A673 (cell line): Measurements from ENCODE around the gene FGL2. TPM values are rescaled to one million over a fixed set of nuclear protein-coding genes. Genes with fewer than 3 reads are reported as not detected.

ENCODE experiments used
- BruUV-seq: library from RNA; stranded (reverse); fragments of 400-500 nt; replicated peaks from 2 replicates; lab custom pipeline; 2021; lab: Mats Ljungman, UMichigan
- CTCF ChIA-PET: fragments of 300-600 bp; sonication (Branson Sonifier 250); formaldehyde crosslinking; loops from one replicate; lab custom pipeline; 2022; ENCODE audit warnings: antibody characterized with exemption; lab: Charles Lee
- POLR2A ChIA-PET: fragments of 300-600 bp; sonication (Branson Sonifier 250); formaldehyde crosslinking; loops from one replicate; lab custom pipeline; 2022; ENCODE audit warnings: antibody characterized with exemption; ENCODE audit not compliant: low non-redundant PET; lab: Charles Lee
- DNase-seq: peaks from one replicate; pipeline ENCODE4 v3.0.0-alpha.2; 2015; ENCODE audit warnings: low spot score
- H3K27ac ChIP-seq: fragments of 200-600 bp; sonication (generic); 2 replicates; pipeline ENCODE4 v1.5.1; 2016; ENCODE audit warnings: mixed run types, low read depth, mild to moderate bottlenecking, mixed read lengths, antibody characterized with exemption, low read length; ENCODE audit not compliant: poor library complexity, severe bottlenecking
- H3K27me3 ChIP-seq: fragments of 200-600 bp; sonication (generic); replicated peaks from 2 replicates; pipeline ENCODE4 v1.6.1; 2017; ENCODE audit warnings: mixed run types, low read depth, mild to moderate bottlenecking, mixed read lengths, antibody characterized with exemption, low read length; ENCODE audit not compliant: insufficient read depth, poor library complexity
- H3K36me3 ChIP-seq: fragments of 200-600 bp; sonication (generic); 2 replicates; pipeline ENCODE4 v1.6.1; 2016; ENCODE audit warnings: mixed run types, mild to moderate bottlenecking, mixed read lengths, antibody characterized with exemption, low read length; ENCODE audit not compliant: insufficient read depth, poor library complexity, severe bottlenecking
- H3K4me1 ChIP-seq: fragments of 200-600 bp; sonication (generic); 2 replicates; pipeline ENCODE4 v1.6.1; 2017; ENCODE audit warnings: mixed run types, mild to moderate bottlenecking, mixed read lengths, antibody characterized with exemption, low read length; ENCODE audit not compliant: insufficient read depth, poor library complexity, severe bottlenecking
- H3K4me3 ChIP-seq: fragments of 200-600 bp; sonication (generic); 2 replicates; pipeline ENCODE4 v1.5.1; 2016; ENCODE audit warnings: low read depth, mixed run types, mild to moderate bottlenecking, mixed read lengths, low read length; ENCODE audit not compliant: poor library complexity, severe bottlenecking
- H3K9me3 ChIP-seq: fragments of 200-600 bp; sonication (generic); 2 replicates; pipeline ENCODE4 v1.6.1; 2016; ENCODE audit warnings: mixed run types, low read depth, mild to moderate bottlenecking, mixed read lengths, antibody characterized with exemption, low read length; ENCODE audit not compliant: poor library complexity, severe bottlenecking
- EZH2 ChIP-seq: fragments of 200-600 bp; sonication (generic); IDR thresholded peaks from 2 replicates; pipeline ENCODE4 v1.6.1; 2017; ENCODE audit warnings: borderline replicate concordance, low read depth, mild to moderate bottlenecking, mixed read lengths, antibody characterized with exemption, low read length; ENCODE audit not compliant: poor library complexity, severe bottlenecking
- intact Hi-C: fragments of 100-400 bp; cut with micrococcal nuclease; formaldehyde crosslinking; loops from one replicate; pipeline ENCODE4 v1.10.0; 2022; ENCODE audit not compliant: unreplicated experiment
- total RNA-seq: library from RNA; stranded (reverse); gene quantifications from 2 replicates; pipeline ENCODE4 v1.2.3, GENCODE V29; 2021
- TF ChIP-seq, protein P1 (sequence below): fragments of 300-800, 200-600 bp; sonication (generic); conservative IDR thresholded peaks from 2 replicates; pipeline ENCODE4 v1.5.1; 2017; ENCODE audit warnings: low read depth, mild to moderate bottlenecking, antibody characterized with exemption, low read length, moderate library complexity, mixed read lengths

FGL2 gene
- total RNA-seq, 1 experiment from 2014 or later, result not detected

DNA sequence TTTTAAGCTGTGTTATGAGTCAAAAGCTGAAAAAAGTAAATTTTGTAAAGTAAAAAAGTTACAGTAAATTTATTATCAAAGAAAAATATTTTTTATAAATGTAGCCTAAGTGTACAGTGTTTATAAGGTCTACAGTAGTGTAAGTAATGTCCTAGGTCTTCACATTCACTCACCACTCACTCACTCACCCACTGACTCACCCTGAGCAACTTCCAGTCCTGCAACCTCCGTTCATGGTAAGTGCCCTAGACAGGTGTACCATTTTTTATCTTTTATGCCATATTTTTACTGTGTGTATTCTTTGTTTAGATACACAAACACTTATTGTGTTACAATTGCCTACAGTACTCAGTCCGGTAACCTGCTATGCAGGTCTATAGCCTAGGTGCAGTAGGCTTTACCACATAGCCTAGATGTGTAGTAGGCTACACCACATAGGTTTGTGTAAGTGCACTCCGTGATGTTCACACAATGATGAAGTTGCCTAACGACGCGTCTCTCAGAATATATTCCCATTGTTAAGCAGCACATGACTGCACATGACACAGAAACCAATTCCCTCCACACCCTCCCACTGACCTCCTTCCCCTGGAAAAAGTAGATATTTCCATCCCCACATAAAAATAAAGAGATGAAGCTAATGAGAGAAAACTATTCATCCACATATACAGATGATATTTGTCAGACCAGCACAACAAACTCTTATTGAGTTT lies 44.8 kb upstream of the FGL2 start:
- ChIA-PET POLR2A (no interaction called here), CTCF (no interaction called here)
- intact Hi-C loops, result no loop called here
- no peak overlapping the region for H3K27ac ChIP-seq
- no peak for DNase-seq
- no TSS peak for BruUV-seq
- H3K9me3 ChIP-seq, result no peaks in the 10 kb centered on the region
- no peaks in the 10 kb centered on the region for H3K36me3 ChIP-seq
- H3K4me3 ChIP-seq, result no peak overlapping the region
- H3K27me3 ChIP-seq, result no peaks in the 10 kb centered on the region
- TF ChIP-seq, protein P1, sequence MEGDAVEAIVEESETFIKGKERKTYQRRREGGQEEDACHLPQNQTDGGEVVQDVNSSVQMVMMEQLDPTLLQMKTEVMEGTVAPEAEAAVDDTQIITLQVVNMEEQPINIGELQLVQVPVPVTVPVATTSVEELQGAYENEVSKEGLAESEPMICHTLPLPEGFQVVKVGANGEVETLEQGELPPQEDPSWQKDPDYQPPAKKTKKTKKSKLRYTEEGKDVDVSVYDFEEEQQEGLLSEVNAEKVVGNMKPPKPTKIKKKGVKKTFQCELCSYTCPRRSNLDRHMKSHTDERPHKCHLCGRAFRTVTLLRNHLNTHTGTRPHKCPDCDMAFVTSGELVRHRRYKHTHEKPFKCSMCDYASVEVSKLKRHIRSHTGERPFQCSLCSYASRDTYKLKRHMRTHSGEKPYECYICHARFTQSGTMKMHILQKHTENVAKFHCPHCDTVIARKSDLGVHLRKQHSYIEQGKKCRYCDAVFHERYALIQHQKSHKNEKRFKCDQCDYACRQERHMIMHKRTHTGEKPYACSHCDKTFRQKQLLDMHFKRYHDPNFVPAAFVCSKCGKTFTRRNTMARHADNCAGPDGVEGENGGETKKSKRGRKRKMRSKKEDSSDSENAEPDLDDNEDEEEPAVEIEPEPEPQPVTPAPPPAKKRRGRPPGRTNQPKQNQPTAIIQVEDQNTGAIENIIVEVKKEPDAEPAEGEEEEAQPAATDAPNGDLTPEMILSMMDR, result no peak
- H3K4me1 ChIP-seq, result no peaks in the 10 kb centered on the region

DNA sequence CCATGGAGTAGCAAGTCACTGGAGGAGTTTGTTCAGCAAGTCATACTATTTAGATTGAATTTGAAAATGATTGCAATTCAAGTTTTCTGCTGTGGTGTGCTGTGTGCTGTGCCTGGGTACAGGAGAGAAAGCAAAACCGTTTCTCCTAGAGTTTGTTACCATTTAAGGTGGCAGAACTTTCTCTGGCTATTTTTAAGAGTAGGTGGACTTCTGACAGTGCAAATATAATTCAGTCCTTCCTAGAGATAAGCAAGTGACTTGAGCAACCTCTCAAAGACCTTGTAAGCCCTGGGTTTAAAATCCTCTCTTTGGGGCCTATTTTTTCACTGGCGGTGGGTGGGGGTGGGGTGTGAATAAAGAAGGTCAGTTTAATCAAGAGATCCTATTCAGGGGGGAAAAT lies 42.9 kb upstream of the FGL2 start:
- no peaks in the 10 kb centered on the region for H3K36me3 ChIP-seq
- H3K4me3 ChIP-seq, result no peak overlapping the region
- CTCF ChIA-PET, result no interaction called here
- POLR2A ChIA-PET, result no interaction called here
- H3K4me1 ChIP-seq, result peaks cover 5% of the 10 kb centered on the region
- no peaks in the 10 kb centered on the region for H3K27me3 ChIP-seq
- TF ChIP-seq EZH2, result no peak
- TF ChIP-seq, protein P1, result no peak
- no peak overlapping the region for H3K27ac ChIP-seq
- H3K9me3 ChIP-seq, result no peaks in the 10 kb centered on the region
- no peak for DNase-seq
- intact Hi-C loops, result no loop called here
- BruUV-seq, result no TSS peak

DNA sequence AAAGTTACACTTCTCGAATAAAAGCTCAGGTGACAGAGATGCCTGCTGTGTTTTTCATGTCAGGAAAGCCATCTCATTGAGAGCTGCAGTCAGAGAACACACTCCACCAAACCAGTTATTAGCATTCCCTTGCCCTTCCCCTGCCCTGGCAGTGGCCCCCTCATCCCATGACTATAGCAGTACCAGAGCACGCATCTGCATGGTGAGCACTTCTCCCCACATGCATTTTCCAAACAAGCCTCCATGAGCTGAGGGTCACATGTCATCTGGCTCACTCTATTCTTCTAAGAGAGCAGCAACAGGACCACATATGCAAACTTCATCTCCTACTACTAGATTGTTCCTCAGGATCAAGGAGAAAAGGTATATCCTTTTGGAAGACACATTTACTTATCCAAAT lies 42.4 kb upstream of the FGL2 start:
- Histone ChIP-seq H3K9me3 (no peaks in the 10 kb centered on the region), H3K4me1 (peaks cover 6% of the 10 kb centered on the region), H3K27me3 (no peaks in the 10 kb centered on the region), H3K36me3 (no peaks in the 10 kb centered on the region), H3K27ac (no peak overlapping the region), H3K4me3 (no peak overlapping the region)
- ChIA-PET CTCF (no interaction called here), POLR2A (no interaction called here)
- no peak for TF ChIP-seq EZH2
- TF ChIP-seq, protein P1, result no peak
- intact Hi-C loops, result no loop called here
- DNase-seq, result no peak
- no TSS peak for BruUV-seq
